GM18951 (cell line): ENCODE results near the gene IDE.

ENCODE experiments used
- POLR2A ChIP-seq: IDR thresholded peaks from 4 replicates; pipeline ENCODE4 v1.6.1; 2011; ENCODE audit warnings: mild to moderate bottlenecking; ENCODE audit not compliant: insufficient read length, insufficient read depth; ENCODE audit errors: extremely low read depth
- in situ Hi-C: fragments of 300-500 bp; cut with MboI; formaldehyde crosslinking; loops from one replicate; pipeline ENCODE4 v1.12.0; 2022; ENCODE audit warnings: low sequenced_read_pairs, mixed read lengths, inconsistent platforms; ENCODE audit not compliant: unreplicated experiment

IDE gene

DNA sequence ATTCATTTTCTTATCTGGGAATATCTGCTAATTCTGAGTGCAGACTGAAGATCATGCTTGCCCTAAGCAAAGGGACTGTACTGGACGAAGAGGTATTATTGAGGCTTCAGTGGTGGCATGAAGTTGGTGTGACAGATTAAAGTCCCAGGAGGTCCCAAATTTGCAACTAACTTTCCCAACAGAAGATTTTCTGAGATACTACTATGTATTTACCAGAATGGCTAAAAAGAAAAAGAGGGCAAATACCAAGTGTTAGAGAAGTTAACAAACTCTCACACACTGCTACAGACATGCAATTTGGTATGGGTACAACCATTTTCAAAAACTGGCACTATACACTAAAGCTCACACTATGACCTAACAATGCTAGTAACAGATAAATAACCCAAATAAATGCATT is 28.3 kb downstream of the IDE start:
- in situ Hi-C loops, result no loop called here
- TF ChIP-seq POLR2A, result no peak

- no peak for TF ChIP-seq POLR2A
- in situ Hi-C loops, result no loop called here
Observed at GRCh38 chr10:92544296-92544695, 29.6 kb downstream of the IDE start.

GRCh38 chr10:92542458-92542857 is 31.4 kb downstream of the IDE start:
- in situ Hi-C loops, result no loop called here
- TF ChIP-seq POLR2A, result no peak

- no peak for TF ChIP-seq POLR2A
- in situ Hi-C loops, result no loop called here
Observed at GRCh38 chr10:92541583-92541982, 32.3 kb downstream of the IDE start.

DNA sequence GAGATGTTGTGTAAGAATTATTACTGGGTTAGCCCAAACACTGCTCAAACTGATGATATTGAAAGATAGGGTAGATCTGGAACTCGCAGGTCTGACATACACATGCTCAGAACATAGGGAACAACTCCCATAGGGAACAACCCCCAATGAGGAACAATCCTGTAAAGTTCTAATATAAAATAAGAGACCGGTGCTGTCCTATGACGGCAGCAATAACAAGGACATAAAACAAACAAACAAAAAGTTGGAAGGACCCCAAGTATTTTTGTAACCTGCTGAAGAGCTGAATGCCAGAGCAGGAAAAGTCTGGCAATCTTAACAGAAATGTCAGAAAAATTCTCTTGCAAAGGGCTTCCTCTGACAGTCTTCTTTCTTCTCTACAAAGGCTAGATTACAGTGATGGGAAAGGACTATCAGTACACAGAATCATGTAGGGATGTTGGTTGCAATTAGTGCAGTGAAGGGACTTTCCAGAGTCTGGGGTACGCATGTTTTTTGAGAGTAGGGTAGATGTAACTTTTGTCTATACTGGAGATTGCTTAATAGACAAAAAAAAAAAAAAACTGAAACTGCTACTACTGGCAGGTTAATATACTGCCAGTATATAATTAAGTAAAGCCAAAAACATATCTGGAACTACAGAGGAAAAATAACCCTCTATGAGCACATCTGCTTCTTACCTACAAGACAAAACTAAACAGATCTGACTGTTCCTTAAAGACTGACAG is 35.5 kb downstream of the IDE start:
- in situ Hi-C loops, result no loop called here
- TF ChIP-seq POLR2A, result no peak

DNA sequence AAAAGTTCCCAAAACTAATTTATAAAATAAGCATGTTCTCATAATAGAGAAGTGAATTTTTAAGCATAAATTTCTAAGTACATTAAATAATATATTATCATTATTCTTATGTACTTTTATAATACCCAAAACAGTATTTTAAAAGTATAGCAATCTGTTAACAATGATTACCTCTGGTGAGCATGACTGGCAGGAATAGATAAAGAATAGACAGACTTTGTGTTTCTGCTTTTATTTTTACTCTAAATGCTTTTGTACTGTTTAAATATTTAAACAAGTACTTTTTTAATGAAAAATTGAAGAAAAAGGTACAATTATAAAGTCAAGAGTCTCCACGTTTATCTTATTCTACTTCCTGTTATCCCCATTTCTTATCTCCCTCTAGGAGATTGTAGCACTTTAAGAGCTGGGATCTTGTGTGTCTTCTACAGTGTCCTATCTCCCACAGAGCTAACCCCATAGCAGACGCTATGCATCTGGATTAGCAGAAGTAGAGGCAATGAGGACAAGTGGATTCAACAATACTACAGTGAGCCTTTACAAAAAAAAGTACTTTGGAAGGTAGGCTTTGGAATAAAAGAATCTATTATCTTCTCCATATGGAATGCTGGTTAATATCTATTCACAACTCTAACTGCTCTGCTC is 42.9 kb downstream of the IDE start:
- in situ Hi-C loops, result no loop called here
- no peak for TF ChIP-seq POLR2A

- no peak for TF ChIP-seq POLR2A
- in situ Hi-C loops, result no loop called here
Observed at GRCh38 chr10:92530421-92530820, 43.5 kb downstream of the IDE start.

- in situ Hi-C loops, result no loop called here
- no peak for TF ChIP-seq POLR2A
Observed at GRCh38 chr10:92527716-92528115, 46.2 kb downstream of the IDE start.

DNA sequence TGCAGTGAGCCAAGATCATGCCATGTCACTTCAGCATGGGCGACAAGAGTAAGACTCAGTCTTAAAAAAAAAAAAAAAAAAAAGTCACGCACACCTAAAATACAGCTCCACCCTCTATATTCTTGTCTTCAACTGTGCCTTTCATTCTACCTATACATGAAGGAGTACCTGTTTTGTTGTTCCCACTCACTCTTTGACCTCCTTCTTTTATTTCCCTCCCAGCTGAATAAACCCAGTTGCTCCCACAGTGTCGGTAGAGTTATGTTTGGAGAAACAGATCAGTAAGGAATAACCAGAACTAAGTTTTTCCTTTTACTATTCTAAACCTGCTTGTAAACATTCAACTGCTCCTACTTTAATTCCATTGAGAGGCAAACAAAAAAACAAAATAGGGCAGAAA is 50.3 kb downstream of the IDE start:
- in situ Hi-C loops, result no loop called here

GRCh38 chr10:92517034-92517655 is 56.7 kb downstream of the IDE start:
- in situ Hi-C loops, result no loop called here

More for the DNA sequence above, 50.3 kb downstream of the IDE start:
- no peak for TF ChIP-seq POLR2A

GRCh38 chr10:92508866-92509265 is 65.0 kb downstream of the IDE start:
- in situ Hi-C loops, result no loop called here
- TF ChIP-seq POLR2A, result no peak

More at GRCh38 chr10:92517034-92517655, 56.7 kb downstream of the IDE start:
- no peak for TF ChIP-seq POLR2A

- in situ Hi-C loops, result no loop called here
- no peak for TF ChIP-seq POLR2A
Observed at GRCh38 chr10:92506336-92506735, 67.6 kb downstream of the IDE start.

- no peak for TF ChIP-seq POLR2A
- in situ Hi-C loops, result no loop called here
Observed at GRCh38 chr10:92505044-92505443, 68.8 kb downstream of the IDE start.

DNA sequence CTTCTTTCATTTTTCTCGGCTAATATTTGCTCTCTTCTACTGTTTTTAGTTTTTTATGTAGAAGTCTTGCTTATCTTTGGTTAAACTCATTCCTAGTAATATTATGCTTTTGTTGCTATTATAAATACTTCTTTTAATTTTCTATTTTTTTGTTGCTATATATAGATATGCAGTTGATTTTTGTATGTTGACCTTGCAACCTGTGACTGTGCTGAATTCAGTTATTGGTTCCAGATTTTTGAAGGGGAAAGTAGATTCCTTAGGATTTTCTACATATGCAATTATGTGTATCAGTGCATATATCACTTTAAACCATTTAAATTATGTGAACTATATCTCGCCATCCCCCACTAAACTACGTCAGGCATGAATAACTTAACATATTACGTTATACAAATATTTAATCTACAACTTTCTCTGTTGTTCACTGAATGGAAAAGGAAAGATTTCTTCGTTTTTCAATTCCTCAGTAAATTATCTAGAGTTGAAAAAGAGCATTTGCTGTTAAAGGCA is 71.5 kb downstream of the IDE start:
- in situ Hi-C loops, result no loop called here

GRCh38 chr10:92493362-92493761 is 80.5 kb downstream of the IDE start:
- TF ChIP-seq POLR2A, result no peak
- in situ Hi-C loops, result no loop called here

More for the DNA sequence above, 71.5 kb downstream of the IDE start:
- TF ChIP-seq POLR2A, result no peak
